PC-3 (cell line): ENCODE data around the gene GXYLT2.

Source experiments
- EZH2phosphoT487 ChIP-seq: fragments of 300-600 bp; sonication (generic); IDR thresholded peaks from 2 replicates; pipeline ENCODE4 v1.6.1; 2018; ENCODE audit warnings: mild to moderate bottlenecking, antibody characterized with exemption, low read length, borderline replicate concordance
- TF ChIP-seq, protein P1 (sequence below): fragments of 300-600 bp; sonication (generic); conservative IDR thresholded peaks from 2 replicates; pipeline ENCODE4 v1.5.1; 2017; ENCODE audit warnings: antibody characterized with exemption, low read depth, mild to moderate bottlenecking, low read length

DNA sequence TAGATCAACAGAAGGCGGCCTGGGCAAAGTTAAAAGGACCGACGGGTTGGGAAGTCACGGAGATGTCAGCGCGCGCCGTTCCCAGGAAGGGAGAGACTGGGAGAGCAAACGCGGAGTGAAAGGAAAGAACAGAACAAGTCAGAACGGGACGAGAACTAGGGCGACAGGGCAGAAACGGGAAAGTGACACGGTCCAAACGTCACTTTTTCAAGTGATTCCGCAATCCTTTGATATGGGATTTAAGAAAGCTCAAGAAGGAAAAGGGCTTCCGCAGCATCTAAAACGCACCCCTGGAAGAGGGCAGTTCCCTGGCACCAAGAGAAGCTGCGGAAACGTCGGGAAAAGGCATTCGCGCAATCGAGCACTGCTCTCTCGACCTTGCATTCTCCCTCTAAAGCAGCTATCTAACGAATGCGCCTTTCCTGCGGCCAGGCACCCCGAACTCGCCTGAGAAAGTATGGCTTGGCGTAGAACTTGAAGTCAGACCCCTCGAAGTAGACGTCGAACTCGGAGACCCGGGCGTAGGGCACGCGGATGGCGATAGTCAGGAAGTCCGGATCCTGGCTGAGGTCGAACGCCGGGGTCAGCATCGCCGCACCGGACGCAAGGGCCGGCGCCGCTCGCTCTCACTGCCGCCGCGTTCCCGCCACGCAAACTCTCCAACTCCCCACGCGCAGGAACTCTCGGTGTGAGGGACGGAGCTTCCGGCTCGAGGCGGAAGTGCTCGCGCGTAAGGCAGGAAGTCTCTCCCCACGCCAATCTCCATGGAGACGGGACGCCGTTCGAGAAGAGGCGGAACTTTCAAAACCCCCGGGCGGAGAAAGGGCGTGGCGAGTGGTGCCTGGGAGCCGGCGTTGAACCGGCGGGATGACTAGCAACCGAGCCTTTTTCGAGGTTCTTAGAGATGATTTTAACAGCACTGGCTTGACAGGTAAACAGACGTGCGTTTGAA, 39.8 kb upstream of the GXYLT2 start, which contains the start of gene SHQ1:
- TF ChIP-seq, protein P1, sequence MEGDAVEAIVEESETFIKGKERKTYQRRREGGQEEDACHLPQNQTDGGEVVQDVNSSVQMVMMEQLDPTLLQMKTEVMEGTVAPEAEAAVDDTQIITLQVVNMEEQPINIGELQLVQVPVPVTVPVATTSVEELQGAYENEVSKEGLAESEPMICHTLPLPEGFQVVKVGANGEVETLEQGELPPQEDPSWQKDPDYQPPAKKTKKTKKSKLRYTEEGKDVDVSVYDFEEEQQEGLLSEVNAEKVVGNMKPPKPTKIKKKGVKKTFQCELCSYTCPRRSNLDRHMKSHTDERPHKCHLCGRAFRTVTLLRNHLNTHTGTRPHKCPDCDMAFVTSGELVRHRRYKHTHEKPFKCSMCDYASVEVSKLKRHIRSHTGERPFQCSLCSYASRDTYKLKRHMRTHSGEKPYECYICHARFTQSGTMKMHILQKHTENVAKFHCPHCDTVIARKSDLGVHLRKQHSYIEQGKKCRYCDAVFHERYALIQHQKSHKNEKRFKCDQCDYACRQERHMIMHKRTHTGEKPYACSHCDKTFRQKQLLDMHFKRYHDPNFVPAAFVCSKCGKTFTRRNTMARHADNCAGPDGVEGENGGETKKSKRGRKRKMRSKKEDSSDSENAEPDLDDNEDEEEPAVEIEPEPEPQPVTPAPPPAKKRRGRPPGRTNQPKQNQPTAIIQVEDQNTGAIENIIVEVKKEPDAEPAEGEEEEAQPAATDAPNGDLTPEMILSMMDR: no peak
- no peak for TF ChIP-seq EZH2phosphoT487
